ENCODE results near the gene PPP2R5C.
"Not testable (repeated sequence)": the region's sequence is repeated elsewhere in the genome, so short reads cannot be mapped to it uniquely, and the experiment has no call there.

Gene PPP2R5C

DNA sequence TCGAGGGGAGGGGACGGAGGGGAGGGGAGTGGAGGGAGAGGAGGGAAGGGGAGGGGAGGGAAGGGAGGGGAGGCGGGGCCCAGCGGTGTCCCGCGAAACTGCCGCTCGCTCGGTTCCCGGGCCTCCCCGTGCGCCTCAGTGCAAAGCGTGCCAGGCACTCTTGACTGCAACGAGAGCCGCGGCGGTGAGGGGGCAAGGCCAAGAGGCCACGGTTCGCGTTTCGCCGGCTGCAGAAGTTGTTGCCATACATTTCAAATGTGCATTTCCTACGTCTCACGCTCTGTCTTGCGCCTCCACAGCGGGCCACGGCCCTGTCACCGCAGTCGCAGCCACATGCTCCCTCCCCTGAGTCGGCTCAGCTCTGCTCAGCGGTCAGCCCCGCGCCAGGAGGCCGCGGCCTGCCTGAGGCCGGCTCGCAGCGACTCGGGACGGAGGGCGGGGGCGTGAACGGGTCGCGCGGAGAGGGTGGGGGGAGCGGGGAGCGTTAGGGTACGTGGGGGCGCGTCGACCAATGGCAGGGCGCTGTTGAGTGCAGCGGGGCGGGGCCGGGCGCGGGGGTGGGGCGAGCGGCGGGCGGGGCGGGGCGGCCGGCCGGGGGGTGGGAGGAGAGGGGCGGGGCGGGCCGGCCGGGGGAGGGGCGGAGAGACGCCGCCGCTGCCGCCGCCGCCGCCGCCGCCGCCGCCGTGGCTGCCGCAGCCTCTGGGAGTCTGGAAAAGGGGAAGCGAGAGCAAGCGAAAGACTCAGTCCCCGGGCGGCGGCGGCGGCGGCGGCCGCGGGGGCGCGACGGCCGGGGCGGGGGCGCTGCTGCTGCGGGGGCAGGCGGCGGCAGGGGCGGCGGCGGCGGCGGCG lies at the start of gene PPP2R5C:
Gene PPP2R5C, plus strand, starts transcription at position 678 of the 849 bp plus-strand sequence. CDS start 185 bp downstream, outside the sequence.
- DNase-seq (ENCODE audit: low read depth in 2 of 2): peak; percentile 79 to 82

DNA sequence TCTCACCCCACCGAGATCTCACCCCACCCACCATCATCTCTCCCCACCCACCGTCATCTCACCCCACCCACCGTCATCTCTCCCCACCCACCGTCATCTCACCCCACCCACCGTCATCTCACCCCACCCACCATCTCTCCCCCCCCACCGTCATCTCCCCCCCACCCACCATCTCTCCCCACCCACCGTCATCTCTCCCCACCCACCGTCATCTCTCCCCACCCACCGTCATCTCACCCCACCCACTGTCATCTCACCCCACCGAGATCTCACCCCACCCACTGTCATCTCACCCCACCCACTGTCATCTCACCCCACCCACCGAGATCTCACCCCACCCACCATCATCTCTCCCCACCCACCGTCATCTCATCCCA lies 49.7 kb upstream of the PPP2R5C start:
- DNase-seq (ENCODE audit: low read depth in 2 of 2): not testable (repeated sequence)

DNA sequence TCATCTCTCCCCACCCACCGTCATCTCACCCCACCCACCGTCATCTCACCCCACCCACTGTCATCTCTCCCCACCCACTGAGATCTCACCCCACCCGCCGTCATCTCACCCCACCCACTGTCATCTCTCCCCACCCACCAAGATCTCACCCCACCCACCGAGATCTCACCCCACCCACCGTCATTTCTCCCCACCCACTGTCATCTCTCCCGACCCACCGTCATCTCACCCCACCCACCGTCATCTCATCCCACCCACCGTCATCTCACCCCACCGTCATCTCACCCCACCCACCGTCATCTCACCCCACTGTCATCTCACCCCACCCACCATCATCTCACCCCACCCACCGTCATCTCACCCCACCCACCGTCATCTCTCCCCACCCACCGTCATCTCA lies 49.2 kb upstream of the PPP2R5C start:
- not testable (repeated sequence) for DNase-seq (ENCODE audit: low read depth in 2 of 2)

DNA sequence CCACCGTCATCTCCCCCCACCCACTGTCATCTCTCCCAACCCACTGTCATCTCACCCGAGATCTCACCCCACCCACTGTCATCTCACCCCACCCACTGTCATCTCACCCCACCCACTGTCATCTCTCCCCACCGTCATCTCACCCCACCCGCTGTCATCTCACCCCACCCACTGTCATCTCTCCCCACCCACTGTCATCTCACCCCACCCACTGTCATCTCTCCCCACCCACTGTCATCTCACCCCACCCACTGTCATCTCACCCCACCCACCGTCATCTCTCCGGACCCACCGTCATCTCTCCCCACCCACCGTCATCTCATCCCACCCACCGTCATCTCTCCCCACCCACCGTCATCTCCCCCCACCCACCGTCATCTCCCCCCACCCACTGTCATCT lies 48.4 kb upstream of the PPP2R5C start:
- DNase-seq (ENCODE audit: low read depth in 2 of 2): not testable (repeated sequence)

DNA sequence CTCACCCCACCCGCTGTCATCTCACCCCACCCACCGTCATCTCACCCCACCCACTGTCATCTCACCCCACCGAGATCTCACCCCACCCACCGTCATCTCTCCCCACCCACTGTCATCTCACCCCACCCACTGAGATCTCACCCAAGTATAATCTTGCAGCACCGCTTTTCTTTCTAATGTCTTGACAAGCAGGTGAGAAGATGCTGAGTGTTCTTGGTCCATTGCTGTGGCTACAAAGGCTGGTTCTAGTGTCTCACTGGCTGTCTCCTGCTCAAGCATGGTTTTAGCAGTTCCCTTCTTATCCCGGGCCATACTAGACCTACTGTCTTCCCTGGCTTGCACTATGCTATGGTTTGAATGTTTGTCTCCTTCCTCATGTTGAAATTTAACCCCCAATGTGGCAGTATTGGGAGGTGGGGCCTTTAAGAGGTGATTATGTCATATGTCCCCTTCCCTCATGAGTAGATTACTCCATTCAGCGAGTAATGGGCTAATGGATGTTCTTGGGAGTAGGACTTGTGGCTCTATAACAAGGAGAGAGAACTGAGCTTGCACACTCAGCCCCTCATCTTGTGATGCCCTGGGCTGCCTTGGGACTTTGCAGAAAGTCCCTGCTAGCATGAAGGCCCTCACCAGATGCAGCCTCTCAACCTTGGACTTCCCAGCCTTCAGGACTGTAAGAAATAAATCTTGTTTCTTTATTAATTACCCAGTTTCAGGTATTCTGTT lies 47.7 kb upstream of the PPP2R5C start:
- no peak for DNase-seq (ENCODE audit: low read depth in 2 of 2)

DNA sequence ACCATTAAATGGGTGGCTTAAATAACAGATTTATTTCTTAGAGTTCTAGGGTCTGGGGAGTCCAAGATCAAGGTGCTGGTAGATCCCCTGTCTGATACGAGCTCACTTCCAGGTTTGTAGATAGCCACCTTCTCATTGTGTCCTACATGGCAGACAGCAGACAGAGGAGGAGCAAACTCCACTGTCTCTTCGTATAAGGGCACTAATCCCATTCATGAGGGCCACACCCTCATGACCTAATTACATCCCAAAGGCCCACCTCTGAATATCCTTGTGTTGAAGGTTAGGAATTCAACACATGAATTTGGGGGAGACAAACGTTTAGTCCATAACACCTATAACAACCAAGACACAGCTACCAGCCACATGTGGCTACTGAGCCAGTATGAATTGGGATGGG lies 47.1 kb upstream of the PPP2R5C start:
- no peak for DNase-seq (ENCODE audit: low read depth in 2 of 2)

DNA sequence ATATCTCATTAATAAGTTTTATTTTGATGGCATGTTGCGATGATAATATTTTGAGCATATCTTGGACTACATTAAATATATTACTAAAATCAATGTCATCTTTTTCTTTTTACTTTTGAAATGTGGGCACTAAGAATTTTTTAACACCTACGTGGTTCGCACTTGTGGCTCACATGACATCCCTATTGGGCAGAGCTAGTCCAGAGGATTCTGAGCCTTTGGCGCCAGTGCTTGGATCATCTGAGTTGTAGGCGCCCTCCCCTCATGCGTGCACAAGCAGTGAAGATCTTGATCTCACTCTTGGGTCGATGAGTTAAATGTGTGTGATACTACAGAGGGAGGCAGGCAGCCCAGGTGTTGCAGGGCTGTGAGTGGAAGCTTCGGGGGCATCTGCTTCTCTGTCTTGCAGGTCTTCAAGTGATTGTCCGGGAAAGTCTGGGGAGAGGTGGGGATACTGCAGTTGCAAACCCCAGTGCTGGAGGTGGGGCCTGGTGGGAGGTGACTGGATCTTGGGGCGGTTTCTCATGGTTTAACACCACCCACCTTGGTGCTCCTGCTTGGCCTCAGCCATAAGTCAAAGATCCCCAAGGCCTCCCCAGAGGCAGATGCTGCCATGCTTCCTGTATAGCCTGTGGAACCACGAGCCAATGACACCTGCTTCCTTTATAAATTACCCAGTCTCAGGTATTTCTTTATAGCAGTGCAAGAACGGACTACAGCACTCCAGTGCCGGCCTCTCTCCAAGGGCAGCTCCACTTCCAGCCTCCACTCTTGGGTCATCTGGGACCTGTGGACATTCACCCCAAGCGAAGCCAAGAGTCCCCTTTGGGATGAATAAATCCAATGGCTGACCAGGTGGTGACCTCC lies 46.1 kb upstream of the PPP2R5C start:
- no peak for DNase-seq (ENCODE audit: low read depth in 2 of 2)

DNA sequence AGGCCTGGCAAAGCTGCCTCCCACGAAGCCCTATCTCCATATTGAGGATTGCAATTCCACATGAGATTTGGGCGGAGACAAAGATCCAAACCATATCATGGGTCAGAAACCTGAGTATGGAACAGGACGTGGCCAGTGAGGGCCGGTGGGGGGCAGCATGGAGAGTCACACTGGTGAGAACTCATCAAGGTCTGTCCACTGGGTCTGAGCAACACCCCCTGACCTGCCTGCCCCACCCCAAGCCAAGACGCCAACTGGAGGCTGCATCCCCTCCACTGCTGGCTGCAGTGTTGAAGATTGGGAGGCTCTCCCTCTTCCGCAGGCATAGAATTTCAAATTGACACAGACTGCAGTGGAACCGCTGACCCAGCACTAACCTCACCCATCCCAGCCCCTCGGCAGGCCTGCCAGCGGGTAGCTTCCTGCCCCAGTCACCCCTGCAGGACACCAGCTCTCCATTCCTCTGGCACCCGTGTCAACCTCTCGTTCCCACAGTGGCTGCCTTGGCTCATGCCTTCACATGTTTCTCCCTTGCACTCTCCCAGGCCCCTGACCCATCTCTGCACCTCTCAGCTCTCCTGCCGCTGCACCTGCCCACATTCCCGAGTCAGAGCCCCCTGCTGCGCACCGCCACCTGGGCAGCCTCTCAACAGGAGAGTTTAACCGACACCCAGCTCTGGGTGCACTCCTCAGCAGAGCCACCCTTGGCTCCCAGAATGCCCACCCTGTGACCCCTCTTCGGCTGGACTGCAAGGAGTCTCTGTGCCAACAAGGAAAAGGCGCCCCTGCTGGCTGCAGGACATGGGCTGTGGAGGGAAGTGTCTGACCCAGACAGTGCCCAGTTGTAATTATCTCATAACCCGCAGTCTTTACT lies 45.2 kb upstream of the PPP2R5C start:
- DNase-seq (ENCODE audit: low read depth in 2 of 2): no peak

DNA sequence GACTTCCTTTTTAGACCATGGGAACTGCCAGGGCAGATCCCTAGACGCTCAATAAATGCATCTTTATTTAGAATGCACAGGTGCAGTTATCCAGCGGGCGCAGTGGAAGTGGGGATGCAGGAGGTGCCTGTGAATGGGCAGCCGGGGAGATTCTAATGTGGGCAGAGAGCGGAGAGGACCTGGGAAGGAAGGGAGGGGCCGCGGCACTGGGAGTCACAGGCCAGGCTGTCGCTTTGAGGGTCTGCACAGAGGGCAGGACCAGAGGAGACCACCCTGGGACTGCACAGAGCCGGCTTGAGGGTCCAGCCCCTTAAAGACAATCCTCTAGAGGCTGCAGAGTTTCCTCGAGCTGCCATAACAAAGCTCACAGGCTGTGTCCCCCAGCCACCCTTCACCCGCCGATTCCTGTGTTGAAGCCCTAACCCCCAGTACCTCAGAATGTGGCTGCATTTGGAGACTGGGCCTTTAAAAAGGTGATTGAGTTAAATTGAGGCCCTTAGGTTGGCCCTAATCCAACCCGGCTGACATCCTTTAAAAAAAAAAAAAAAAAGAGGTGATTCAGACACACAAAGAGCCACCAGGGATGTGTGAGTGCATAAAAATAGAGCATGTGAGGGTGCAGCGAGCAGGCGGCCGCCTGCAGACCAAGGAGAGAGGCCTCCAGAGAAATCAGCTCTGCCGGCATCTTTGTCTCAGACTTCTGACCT lies 44.4 kb upstream of the PPP2R5C start:
- DNase-seq (ENCODE audit: low read depth in 2 of 2): no peak

DNA sequence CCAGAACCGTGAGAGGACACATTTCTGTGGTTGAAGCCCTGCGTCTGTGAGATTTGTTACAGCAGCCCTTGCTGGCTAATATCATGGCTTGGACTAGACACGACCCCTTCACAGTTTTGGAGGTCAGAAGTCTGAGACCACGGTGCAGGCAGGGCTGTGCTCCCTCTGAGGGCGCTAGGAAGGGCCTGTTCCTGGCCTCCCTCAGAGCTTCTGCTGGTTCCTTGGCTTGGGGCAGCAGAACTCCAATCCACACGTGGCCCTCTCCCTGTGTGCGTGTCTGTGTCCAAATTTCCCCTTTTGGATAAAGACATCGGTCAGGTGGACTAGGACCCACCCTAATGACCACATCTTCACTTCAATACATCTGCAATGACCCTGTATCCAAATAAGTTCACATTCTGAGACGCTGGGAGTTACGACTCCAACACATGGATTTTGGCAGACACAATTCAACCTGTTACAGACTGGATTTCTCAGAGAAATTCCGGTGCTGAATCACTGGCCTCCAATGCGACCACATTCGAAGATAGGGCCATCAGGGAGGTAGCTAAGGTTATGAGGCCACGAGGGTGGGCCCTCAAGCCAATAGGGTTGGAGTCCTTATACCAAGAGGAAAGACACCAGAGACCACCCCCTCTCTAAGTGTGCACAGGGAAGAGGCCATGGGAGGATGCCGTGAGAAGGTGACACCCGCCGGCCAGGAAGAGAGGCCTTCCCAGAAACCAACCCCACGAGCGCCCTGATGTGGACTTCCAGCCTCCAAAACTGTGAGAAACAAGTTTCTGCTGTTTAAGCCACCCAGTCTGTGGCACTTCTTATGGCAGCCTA lies 43.6 kb upstream of the PPP2R5C start:
- DNase-seq (ENCODE audit: low read depth in 2 of 2): no peak

DNA sequence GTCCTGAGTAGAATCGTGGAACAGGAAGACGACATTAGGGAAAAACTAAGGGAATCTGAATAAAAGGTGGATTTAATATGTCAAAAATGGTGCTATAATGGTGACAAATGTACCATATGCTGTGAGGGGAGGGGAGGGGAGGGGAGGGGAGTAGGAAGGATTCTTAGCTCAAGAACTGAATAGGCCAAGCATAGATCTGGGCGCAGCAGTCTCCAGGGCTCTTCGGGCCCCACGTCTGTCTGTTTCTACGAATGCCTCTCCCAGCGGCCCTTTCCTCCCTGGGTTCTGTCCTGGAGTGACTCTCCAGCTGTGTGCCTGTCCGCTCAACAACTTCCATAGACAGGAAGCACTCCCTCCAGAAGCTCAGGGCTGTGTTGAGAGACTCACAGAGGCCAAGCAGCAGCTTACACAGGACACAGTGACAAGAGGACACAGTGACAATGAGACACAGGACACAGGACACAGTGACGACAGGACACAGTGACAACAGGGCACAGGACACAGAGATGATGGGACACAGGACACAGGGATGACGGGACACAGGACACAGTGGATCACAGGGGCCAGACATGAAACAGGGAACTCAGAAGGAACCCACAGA lies 42.4 kb upstream of the PPP2R5C start:
- DNase-seq (ENCODE audit: low read depth in 2 of 2): no peak

DNA sequence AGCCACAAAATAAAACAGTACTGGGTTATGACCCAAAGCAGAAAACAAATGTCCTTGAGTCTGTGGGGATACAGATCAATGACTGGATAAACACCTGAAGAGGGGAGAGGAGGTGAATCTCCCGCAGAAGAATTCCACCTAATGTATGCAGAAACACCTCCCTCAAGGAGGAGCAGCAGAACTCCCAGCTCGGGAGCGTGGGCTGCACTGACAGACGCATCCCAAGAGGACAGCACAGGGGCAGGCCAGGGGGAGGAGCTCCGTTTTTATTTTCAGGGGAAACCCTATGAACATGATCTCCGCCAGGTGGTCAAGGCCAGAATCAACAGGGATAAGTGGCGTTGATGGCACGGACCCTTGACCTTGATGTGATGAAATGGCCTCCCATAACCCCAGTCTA lies 41.8 kb upstream of the PPP2R5C start:
- DNase-seq (ENCODE audit: low read depth in 2 of 2): no peak

DNA sequence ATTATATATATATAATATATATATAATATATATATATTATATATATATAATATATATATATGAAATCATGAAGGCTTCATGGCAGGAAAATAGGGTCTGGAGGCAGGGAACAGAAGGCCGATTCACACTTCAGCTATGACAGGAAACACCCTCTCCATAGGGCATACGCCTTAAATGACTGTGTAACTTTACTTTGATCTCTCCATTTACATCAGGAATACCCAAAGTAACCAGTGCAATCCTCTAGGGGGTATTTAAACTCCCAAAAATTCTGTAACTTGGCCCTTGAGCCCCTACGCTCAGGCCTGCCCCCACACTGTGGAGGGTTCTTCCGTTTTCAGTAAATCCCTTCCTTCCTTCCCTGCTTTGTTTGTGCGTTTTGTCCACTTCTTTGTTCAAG lies 40.4 kb upstream of the PPP2R5C start:
- DNase-seq (ENCODE audit: low read depth in 2 of 2): no peak

DNA sequence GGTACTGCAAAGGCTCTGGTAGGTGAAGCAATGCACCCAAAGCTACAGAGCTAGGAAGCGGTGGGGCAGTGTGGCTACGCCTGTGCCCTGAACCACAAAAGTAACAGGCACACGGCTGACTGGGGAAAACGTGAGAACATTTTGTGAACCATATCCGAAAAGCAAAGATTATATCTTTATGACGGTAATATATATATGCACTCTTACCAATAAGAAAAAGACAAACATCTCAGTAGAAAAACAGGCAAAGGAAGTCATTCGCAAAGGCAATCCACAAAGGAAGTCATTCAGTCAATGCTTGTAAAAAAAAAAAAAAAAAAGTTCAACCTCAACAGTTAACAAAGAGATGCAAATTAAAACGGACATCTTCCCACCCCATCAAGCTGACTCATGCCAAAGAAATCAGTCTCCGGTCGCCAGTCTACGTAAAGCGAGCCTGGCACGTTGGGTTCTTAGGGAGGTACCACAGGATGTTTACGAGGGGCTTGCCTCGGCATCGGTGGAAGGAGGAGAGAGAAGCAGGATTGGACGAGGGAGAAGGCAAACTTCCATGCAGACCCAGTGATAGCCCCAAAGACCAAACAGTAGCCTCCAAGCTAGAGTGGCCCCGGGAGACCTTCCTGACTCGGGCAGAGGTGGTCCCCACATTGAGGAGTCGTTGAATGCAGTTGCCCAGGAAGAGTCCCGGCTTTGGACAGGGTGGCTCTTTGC lies 39.4 kb upstream of the PPP2R5C start:
- DNase-seq (ENCODE audit: low read depth in 2 of 2): peak; percentile 53 to 54

DNA sequence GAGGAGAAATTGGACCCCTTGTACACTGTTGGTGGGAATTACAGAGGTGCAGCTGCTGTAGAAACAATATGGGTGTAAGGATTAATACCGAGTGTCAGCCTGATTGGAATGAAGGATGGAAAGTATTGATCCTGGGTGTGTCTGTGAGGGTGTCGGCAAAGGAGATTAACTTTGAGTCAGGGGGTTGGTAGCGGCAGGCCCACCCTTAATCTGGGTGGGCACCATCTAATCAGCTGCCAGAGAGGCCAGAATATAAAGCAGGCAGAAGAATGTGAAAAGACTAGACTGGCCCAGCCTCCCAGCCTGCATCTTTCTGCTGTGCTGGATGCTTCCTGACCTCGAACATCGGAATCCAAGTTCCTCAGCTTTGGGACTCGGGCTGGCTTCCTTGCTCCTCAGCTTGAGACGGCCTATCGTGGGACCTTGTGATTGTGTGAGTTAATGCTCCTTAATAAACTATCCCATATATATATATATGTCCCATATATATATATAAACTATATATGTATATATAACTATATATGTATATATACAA lies 38.4 kb upstream of the PPP2R5C start:
- DNase-seq (ENCODE audit: low read depth in 2 of 2): no peak

DNA sequence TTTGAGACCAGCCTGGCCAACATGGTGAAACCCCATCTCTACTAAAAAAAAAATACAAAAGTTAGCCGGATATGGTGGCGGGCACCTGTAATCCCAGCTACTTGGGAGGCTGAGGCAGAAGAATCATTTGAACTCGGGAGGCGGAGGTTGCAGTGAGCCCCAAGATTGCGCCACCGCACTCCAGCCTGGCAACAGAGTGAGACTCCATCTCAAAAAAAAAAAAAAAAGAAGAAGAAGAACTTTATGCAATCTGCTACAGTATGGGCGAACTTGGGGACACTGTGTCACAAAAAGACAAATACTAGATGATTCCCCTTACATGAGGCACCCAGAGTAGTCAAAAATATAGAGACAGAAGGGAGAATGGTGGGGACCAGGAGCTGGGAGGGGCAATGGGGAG lies 35.9 kb upstream of the PPP2R5C start:
- not testable (repeated sequence) for DNase-seq (ENCODE audit: low read depth in 2 of 2)

DNA sequence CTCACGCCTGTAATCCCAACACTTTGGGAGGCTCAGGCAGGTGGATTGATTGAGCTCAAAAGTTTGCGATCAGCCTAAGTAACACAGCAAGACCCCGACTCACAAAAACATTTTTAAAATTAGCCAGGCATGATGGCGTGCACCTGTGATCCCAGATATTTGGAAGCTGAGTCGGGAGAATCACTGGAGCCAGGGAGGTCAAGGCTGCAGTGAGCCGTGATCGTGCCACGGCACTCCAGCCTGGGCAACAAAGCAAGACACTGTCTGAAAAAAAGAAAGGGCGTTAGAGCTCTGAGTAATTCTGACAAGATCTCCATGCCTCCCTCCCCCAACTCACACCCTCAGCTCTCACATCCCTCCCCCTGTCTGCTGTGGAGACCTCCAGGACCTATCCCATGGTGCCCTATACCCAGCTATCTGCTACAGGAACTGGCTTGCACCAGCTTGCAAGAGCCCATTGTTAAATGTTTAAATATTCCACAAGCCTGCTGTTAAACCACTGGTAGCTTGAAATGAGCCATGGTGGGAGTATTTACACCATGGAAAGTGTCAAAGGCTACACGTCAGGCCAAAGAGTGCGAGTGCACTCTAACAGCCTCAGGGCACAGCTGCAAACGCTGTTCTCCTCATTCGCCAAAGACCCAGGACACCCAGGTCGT lies 35.1 kb upstream of the PPP2R5C start:
- no peak for DNase-seq (ENCODE audit: low read depth in 2 of 2)

DNA sequence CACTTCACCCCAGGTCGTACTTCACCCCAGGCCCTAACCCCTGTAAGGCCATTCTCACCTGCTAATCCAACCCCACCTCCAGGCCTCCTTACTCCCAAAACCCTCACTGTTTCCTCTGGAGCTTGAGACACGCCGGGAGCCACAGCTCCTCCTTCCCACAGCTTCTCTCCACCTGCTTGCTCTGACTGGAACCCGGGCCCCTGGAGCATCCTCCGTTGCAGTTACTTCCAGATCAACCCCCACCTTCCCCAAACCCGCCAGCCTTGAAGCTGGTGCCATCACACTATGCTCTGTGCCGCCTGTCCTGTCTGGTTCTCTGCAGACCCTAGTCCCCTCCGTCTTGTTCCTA lies 34.6 kb upstream of the PPP2R5C start:
- DNase-seq (ENCODE audit: low read depth in 2 of 2): no peak
